Gastroesophageal sphincter (tissue), 3 donors: ENCODE results near the gene PREX1.

ENCODE experiments used
- EP300 ChIP-seq: sonication (generic); formaldehyde crosslinking; IDR thresholded peaks from one replicate; pipeline ENCODE4 v1.6.1; 2017; ENCODE audit warnings: antibody characterized with exemption, mild to moderate bottlenecking
- POLR2A ChIP-seq, 2 donors: fragments of 450-650 bp; IDR thresholded peaks; one replicate each; pipeline ENCODE4 v1.6.1; 2017; ENCODE audit warnings: antibody characterized with exemption in 2 of 2, mild to moderate bottlenecking in 2 of 2, moderate library complexity in 1 of 2
- TF ChIP-seq, protein P1 (sequence below), 4 experiments: fragments of 200-600 bp in 2 of 4; fragments of 450-650 bp in 2 of 4; sonication (generic) in 1 of 4; IDR thresholded peaks; one replicate each; pipeline ENCODE4 v1.5.1; 2017 to 2019; ENCODE audit warnings: antibody characterized with exemption in 4 of 4, mild to moderate bottlenecking in 2 of 4, moderate library complexity in 2 of 4

DNA sequence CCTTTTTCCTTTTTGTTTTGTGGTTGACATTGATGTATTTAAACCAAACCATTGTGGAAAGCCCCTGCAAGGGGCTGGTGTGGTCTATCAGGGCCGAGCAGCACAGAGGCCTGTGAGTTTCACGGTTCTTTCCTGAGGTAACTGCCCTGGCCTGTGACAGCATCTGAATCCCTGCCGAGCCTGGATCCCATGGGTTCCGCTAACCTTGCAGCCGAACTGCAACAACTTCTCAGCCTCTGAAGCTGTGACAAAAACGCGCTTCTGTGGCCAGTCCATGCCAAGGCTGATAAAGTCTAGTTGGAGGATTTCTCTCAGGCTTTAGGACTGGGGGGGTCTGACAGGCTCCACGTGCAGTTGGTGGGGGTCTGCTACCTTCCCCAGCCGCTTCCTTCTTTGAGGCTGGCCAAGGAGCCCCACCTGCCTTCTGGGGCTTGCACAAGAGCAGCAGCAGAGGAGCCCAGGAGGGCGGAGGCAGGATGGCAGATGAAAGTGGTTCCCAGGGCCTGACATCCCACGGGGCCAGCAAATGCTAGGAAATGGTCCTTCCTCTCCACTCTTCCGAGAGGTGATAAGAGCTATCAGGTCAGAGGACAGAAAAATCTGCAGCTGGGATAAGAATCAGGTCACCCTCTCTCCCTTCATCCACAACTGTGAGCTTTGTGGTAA lies 150.9 kb downstream of the PREX1 start:
- TF ChIP-seq, protein P1, sequence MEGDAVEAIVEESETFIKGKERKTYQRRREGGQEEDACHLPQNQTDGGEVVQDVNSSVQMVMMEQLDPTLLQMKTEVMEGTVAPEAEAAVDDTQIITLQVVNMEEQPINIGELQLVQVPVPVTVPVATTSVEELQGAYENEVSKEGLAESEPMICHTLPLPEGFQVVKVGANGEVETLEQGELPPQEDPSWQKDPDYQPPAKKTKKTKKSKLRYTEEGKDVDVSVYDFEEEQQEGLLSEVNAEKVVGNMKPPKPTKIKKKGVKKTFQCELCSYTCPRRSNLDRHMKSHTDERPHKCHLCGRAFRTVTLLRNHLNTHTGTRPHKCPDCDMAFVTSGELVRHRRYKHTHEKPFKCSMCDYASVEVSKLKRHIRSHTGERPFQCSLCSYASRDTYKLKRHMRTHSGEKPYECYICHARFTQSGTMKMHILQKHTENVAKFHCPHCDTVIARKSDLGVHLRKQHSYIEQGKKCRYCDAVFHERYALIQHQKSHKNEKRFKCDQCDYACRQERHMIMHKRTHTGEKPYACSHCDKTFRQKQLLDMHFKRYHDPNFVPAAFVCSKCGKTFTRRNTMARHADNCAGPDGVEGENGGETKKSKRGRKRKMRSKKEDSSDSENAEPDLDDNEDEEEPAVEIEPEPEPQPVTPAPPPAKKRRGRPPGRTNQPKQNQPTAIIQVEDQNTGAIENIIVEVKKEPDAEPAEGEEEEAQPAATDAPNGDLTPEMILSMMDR (IDR thresholded peaks at IDR 0.05) = no peak
- TF ChIP-seq EP300 (no peak), POLR2A (IDR thresholded peaks at IDR 0.05) (no peak)
